Measurements from ENCODE around the gene ASMT.
"Not testable (repeated sequence)": the region's sequence is repeated elsewhere in the genome, so short reads cannot be mapped to it uniquely, and the experiment has no call there.

DNA sequence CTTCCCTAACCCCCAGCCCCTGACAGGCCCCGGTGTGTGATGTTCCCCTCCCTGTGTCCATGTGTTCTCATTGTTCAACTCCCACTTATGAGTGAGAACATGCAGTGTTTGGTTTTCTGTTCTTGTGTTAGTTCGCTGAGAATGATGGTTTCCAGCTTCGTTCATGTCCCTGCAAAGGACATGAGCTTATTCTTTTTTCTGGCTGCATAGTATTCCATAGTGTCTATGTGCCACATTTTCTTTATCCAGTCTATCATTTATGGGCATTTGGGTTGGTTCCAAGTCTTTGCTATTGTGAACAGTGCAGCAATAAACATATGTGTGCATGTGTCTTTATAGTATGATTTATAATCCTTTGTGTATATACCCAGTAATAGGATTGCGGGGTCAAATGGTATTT lies 67.6 kb downstream of the ASMT start:
- not testable (repeated sequence) for TF ChIP-seq ELF1 (IDR thresholded peaks at IDR 0.05; ENCODE audit: borderline replicate concordance, low read depth); POLR2AphosphoS5 (IDR thresholded peaks at IDR 0.05; ENCODE audit: low read depth, low read length); SIN3A (IDR thresholded peaks at IDR 0.05; ENCODE audit: low read depth); RAD21 (IDR thresholded peaks at IDR 0.05; ENCODE audit: low read depth)
- TF ChIP-seq, protein P1, sequence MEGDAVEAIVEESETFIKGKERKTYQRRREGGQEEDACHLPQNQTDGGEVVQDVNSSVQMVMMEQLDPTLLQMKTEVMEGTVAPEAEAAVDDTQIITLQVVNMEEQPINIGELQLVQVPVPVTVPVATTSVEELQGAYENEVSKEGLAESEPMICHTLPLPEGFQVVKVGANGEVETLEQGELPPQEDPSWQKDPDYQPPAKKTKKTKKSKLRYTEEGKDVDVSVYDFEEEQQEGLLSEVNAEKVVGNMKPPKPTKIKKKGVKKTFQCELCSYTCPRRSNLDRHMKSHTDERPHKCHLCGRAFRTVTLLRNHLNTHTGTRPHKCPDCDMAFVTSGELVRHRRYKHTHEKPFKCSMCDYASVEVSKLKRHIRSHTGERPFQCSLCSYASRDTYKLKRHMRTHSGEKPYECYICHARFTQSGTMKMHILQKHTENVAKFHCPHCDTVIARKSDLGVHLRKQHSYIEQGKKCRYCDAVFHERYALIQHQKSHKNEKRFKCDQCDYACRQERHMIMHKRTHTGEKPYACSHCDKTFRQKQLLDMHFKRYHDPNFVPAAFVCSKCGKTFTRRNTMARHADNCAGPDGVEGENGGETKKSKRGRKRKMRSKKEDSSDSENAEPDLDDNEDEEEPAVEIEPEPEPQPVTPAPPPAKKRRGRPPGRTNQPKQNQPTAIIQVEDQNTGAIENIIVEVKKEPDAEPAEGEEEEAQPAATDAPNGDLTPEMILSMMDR (IDR thresholded peaks at IDR 0.05 in 2 of 3, conservative IDR thresholded peaks at IDR 0.05 in 1 of 3; ENCODE audit: borderline replicate concordance in 1 of 3, insufficient read depth in 1 of 3, low read depth in 2 of 3, low read length in 2 of 3), result not testable (repeated sequence)
